ENCODE data around the gene NSD2.

NSD2 gene

DNA sequence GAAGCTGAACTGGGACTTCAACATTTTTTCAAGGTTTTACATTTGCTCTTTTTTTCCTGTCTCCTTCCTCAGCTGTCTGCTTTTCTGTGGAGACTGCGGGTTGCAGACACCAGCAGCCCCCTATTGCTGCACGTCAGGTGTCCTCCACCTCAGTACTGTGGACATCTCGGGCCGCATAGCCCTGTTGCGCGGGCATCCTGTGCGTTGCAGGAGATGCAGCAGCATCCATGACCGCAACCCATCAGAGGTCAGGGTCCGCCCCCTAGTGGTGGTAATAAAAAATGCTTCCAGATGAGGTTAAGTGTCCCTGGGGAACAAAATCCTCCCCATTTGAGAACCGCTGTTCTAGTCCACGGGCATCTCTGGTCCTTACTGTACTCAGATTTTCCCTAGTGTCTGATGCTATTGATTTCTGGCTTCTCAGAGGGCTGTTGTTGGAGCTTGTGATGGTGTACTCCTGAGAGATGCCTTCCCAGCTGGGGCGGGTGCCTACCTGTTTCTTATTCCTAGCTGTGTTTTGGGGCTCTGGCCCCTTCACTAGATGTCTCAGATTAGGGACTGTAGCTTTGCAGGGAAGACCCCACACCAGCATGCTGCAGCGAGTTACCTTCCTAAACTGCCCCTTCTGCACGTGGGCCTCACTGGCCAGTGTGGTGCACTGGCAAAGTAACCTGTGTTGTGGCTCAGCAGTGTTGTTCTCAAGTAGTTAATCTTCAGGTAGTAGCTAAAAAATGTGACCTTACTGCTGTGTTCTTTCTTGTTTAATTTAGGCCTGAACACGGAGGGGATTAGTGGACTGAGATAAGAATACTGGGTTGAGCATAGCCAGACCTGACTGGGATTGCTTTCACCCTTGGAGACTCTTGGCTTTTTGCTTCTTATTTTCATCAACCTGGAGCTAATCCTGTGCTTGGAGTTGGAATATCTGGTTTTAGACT lies 28.2 kb downstream of the NSD2 start:
- no peak for TF ChIP-seq ZFX (IDR thresholded peaks at IDR 0.05; ENCODE audit: borderline replicate concordance)
- TF ChIP-seq, protein P1, sequence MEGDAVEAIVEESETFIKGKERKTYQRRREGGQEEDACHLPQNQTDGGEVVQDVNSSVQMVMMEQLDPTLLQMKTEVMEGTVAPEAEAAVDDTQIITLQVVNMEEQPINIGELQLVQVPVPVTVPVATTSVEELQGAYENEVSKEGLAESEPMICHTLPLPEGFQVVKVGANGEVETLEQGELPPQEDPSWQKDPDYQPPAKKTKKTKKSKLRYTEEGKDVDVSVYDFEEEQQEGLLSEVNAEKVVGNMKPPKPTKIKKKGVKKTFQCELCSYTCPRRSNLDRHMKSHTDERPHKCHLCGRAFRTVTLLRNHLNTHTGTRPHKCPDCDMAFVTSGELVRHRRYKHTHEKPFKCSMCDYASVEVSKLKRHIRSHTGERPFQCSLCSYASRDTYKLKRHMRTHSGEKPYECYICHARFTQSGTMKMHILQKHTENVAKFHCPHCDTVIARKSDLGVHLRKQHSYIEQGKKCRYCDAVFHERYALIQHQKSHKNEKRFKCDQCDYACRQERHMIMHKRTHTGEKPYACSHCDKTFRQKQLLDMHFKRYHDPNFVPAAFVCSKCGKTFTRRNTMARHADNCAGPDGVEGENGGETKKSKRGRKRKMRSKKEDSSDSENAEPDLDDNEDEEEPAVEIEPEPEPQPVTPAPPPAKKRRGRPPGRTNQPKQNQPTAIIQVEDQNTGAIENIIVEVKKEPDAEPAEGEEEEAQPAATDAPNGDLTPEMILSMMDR (IDR thresholded peaks at IDR 0.05): peak; percentile 93
- peak overlapping the region; percentile 42 for H3K27ac ChIP-seq

DNA sequence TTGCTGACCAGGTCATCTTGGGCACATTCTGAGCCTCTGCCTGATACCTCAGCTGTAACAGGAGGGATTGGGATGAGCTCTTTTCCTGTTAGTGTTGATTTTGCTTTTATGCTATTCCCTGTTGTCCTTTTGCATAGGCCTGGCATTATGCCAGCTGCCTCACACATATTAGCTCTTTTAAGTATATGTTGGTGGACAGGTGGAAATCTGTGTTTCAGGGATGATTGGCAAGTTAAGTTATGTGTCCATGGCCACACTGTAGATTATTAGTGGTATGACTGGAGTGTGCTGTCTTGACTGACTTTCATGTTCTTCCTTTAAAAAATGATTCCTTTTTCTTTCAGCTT lies 28.9 kb downstream of the NSD2 start:
- no peak overlapping the region for H3K27ac ChIP-seq
- TF ChIP-seq, protein P1 (IDR thresholded peaks at IDR 0.05): no peak
- no peak for TF ChIP-seq ZFX (IDR thresholded peaks at IDR 0.05; ENCODE audit: borderline replicate concordance)

- no peak overlapping the region for H3K27ac ChIP-seq
Observed at GRCh38 chr4:1900624-1901023, 29.4 kb downstream of the NSD2 start.

DNA sequence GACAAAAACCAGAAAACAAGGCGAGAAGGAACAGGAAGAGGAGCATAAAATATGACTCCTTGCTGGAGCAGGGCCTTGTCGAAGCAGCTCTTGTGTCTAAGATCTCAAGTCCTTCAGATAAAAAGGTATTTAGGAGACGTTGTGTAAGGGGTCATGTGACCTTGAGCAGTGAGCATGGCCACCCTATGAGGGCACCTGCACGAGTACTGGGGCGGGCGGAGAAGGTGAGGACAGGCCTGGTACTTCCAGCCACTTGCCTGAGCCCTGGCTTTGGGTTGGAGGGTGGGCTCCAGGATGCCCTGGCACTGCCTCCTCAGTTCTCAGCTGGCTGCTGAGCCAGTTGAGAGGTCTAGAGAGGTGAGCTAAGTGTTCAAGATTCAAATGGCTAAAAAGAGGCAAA lies 29.9 kb downstream of the NSD2 start:
- H3K27ac ChIP-seq: no peak overlapping the region
- TF ChIP-seq, protein P1 (IDR thresholded peaks at IDR 0.05): no peak
- no peak for TF ChIP-seq ZFX (IDR thresholded peaks at IDR 0.05; ENCODE audit: borderline replicate concordance)

More at GRCh38 chr4:1900624-1901023, 29.4 kb downstream of the NSD2 start:
- no peak for TF ChIP-seq ZFX (IDR thresholded peaks at IDR 0.05; ENCODE audit: borderline replicate concordance)
- TF ChIP-seq, protein P1 (IDR thresholded peaks at IDR 0.05): no peak

DNA sequence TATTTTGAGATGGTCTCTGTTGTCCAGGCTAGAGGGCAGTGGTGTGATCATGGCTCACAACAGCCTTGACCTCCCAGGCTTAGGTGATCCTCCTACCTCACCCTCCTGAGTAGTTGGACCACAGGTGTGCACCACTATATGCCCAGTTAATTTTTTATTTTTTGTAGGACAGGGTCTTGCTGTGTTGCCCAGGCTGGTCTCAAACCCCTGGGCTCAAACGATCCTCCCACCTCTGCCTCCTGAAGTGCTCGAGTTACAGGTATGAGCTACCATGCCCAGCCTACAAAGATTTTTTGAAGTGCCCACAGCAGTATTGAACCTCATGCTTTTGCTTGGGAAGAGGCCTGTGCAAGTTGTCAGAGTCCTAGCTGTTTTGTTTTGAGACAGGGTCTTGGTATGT lies 31.1 kb downstream of the NSD2 start:
- H3K27ac ChIP-seq: no peak overlapping the region
- TF ChIP-seq, protein P1 (IDR thresholded peaks at IDR 0.05): no peak
- no peak for TF ChIP-seq ZFX (IDR thresholded peaks at IDR 0.05; ENCODE audit: borderline replicate concordance)

GRCh38 chr4:1903035-1903434 lies 31.8 kb downstream of the NSD2 start:
- no peak overlapping the region for H3K27ac ChIP-seq
- TF ChIP-seq, protein P1 (IDR thresholded peaks at IDR 0.05): no peak
- no peak for TF ChIP-seq ZFX (IDR thresholded peaks at IDR 0.05; ENCODE audit: borderline replicate concordance)

DNA sequence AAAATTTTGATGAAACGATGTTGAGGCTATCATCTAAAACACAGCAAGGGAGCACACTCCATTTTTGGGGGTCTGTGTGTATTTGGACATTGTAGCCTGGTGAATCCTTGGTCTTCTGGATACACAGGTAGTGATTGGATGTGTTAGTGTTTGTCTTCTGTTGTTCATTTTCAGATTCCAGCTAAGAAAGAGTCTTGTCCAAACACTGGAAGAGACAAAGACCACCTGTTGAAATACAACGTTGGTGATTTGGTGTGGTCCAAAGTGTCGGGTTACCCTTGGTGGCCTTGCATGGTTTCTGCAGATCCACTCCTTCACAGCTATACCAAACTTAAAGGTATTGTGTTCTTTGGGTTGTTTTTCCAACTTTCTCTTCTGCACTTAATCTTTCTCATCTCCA lies 32.8 kb downstream of the NSD2 start:
- H3K27ac ChIP-seq: no peak overlapping the region
- TF ChIP-seq ZFX (IDR thresholded peaks at IDR 0.05; ENCODE audit: borderline replicate concordance): no peak
- TF ChIP-seq, protein P1 (IDR thresholded peaks at IDR 0.05): no peak
